ENCODE measurements around the gene EWSR1. TPM values are rescaled to one million over a fixed set of nuclear protein-coding genes. Genes with fewer than 3 reads are reported as not detected.

The EWSR1 gene
- total RNA-seq, 1 donor, result 176 TPM

GRCh38 chr22:29272624-29273023 is 4.6 kb downstream of the EWSR1 start:
- TF ChIP-seq, protein P1, sequence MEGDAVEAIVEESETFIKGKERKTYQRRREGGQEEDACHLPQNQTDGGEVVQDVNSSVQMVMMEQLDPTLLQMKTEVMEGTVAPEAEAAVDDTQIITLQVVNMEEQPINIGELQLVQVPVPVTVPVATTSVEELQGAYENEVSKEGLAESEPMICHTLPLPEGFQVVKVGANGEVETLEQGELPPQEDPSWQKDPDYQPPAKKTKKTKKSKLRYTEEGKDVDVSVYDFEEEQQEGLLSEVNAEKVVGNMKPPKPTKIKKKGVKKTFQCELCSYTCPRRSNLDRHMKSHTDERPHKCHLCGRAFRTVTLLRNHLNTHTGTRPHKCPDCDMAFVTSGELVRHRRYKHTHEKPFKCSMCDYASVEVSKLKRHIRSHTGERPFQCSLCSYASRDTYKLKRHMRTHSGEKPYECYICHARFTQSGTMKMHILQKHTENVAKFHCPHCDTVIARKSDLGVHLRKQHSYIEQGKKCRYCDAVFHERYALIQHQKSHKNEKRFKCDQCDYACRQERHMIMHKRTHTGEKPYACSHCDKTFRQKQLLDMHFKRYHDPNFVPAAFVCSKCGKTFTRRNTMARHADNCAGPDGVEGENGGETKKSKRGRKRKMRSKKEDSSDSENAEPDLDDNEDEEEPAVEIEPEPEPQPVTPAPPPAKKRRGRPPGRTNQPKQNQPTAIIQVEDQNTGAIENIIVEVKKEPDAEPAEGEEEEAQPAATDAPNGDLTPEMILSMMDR (IDR thresholded peaks at IDR 0.05; ENCODE audit: insufficient read depth, low read length), result no peak
- no peak overlapping the region for H3K4me3 ChIP-seq (ENCODE audit: low read depth, low read length)
- DNase-seq (ENCODE audit: low read depth), result no peak

DNA sequence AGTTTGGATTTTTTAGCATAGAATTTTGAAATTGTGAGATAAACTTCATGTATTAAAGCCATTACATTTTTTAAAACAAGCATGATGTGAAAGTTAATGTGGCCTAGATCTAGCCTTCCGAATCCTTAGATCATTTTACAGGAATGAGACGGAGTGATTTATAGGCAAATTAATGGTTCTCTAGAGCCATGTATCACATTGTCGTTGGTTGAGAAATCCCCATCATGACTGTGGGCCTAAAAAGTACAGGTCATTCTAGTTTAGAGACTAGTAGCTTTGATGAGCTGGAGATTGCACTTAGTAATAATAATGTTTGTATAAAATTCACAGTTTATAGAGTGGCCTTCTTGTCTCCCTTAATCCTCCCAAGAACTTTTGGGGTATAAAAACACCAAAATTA is 7.1 kb downstream of the EWSR1 start:
- H3K4me3 ChIP-seq (ENCODE audit: low read depth, low read length), result no peak overlapping the region
- DNase-seq (ENCODE audit: low read depth), result no peak
- TF ChIP-seq, protein P1 (IDR thresholded peaks at IDR 0.05; ENCODE audit: insufficient read depth, low read length), result no peak

DNA sequence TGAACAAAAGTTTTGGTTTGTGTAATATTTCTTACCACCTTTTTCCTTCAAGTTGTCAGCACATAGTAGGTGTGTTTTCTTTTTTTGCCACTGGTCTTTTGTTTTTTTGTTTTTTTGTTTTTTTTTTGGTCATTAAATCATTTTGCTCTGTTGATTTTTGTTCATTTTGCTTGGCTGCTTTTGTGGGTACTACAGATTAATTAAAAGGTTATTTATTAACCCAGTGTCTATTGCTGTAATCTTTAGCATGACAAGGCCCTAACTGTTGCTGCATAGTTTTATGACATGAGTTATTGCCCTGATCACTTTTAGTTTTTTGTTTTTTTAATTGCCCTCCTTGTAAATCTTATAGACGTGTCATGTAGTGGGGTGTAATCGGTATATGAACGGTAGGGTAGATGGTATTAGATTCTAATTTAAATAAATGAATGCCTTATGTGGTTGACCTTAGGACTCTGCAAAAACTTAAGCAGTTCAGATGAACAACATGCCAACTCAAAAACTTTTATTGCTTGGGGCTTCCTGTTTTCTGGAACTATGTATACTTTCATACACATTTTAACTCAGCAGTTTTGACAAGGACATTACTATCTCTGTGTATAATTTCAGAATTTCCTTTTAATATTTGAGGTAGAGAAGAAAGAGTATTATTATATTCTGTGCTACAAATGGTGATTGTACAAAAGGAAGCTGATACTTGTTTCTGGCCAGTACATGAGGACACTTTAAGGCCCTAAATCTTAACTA is 7.9 kb downstream of the EWSR1 start:
- H3K4me3 ChIP-seq (ENCODE audit: low read depth, low read length), result no peak overlapping the region
- TF ChIP-seq, protein P1 (IDR thresholded peaks at IDR 0.05; ENCODE audit: insufficient read depth, low read length), result no peak
- no peak for DNase-seq (ENCODE audit: low read depth)

- no peak for DNase-seq (ENCODE audit: low read depth)
- TF ChIP-seq, protein P1 (IDR thresholded peaks at IDR 0.05; ENCODE audit: insufficient read depth, low read length), result no peak
- H3K4me3 ChIP-seq (ENCODE audit: low read depth, low read length), result no peak overlapping the region
Observed at GRCh38 chr22:29277927-29278326, 9.9 kb downstream of the EWSR1 start.

- no peak for DNase-seq (ENCODE audit: low read depth)
- TF ChIP-seq, protein P1 (IDR thresholded peaks at IDR 0.05; ENCODE audit: insufficient read depth, low read length), result no peak
- H3K4me3 ChIP-seq (ENCODE audit: low read depth, low read length), result no peak overlapping the region
Observed at GRCh38 chr22:29284196-29284595, 16.1 kb downstream of the EWSR1 start.

DNA sequence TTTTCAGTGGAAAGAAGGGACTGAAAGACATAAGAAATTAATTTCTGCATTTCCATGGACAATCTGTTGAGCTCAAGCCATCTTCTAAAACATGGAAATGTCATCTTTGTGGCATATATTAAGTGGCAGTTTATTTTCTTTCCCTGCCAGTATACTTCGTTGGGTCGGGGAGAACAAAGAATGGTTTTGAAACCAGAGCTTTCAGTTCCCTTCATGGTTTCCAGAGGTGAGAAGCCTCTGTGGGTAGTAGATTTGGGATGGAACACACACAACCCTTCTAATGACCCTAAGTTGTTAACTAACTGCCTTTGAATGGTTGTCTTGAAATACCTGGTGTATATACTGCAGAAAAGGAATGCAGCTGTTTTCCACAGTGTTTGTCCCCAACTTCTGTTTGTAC is 20.8 kb downstream of the EWSR1 start:
- TF ChIP-seq, protein P1 (IDR thresholded peaks at IDR 0.05; ENCODE audit: insufficient read depth, low read length), result no peak
- DNase-seq (ENCODE audit: low read depth), result no peak
- no peak overlapping the region for H3K4me3 ChIP-seq (ENCODE audit: low read depth, low read length)

- DNase-seq (ENCODE audit: low read depth), result no peak
- TF ChIP-seq, protein P1 (IDR thresholded peaks at IDR 0.05; ENCODE audit: insufficient read depth, low read length), result no peak
- no peak overlapping the region for H3K4me3 ChIP-seq (ENCODE audit: low read depth, low read length)
Observed at GRCh38 chr22:29290061-29290460, 22.0 kb downstream of the EWSR1 start.

All from fibroblast of the aortic adventitia (primary cell).